ENCODE measurements around the gene AGFG2. TPM values are rescaled to one million over a fixed set of nuclear protein-coding genes. Genes with fewer than 3 reads are reported as not detected.

The AGFG2 gene
- total RNA-seq, 1 donor from 2014 or later = 10.3 TPM

GRCh38 chr7:100543586-100543985 lies 4.6 kb downstream of the AGFG2 start:
- TF ChIP-seq, protein P1, sequence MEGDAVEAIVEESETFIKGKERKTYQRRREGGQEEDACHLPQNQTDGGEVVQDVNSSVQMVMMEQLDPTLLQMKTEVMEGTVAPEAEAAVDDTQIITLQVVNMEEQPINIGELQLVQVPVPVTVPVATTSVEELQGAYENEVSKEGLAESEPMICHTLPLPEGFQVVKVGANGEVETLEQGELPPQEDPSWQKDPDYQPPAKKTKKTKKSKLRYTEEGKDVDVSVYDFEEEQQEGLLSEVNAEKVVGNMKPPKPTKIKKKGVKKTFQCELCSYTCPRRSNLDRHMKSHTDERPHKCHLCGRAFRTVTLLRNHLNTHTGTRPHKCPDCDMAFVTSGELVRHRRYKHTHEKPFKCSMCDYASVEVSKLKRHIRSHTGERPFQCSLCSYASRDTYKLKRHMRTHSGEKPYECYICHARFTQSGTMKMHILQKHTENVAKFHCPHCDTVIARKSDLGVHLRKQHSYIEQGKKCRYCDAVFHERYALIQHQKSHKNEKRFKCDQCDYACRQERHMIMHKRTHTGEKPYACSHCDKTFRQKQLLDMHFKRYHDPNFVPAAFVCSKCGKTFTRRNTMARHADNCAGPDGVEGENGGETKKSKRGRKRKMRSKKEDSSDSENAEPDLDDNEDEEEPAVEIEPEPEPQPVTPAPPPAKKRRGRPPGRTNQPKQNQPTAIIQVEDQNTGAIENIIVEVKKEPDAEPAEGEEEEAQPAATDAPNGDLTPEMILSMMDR (IDR thresholded peaks at IDR 0.05; ENCODE audit: unreplicated experiment) = no peak
- no peak overlapping the region for H3K27ac Mint-ChIP-seq
- no peak overlapping the region for H3K4me3 Mint-ChIP-seq (ENCODE audit: low read depth)
- H3K4me1 Mint-ChIP-seq (ENCODE audit: low read depth) = peaks cover 54% of the 10 kb centered on the region
- no peaks in the 10 kb centered on the region for H3K36me3 Mint-ChIP-seq (ENCODE audit: insufficient read depth)
- no peak for DNase-seq (ENCODE audit: low spot score, unreplicated experiment)
- no peaks in the 10 kb centered on the region for H3K27me3 Mint-ChIP-seq
- no peaks in the 10 kb centered on the region for H3K9me3 Mint-ChIP-seq (ENCODE audit: low read depth)

GRCh38 chr7:100544386-100544785 lies 5.4 kb downstream of the AGFG2 start:
- peaks cover 50% of the 10 kb centered on the region for H3K4me1 Mint-ChIP-seq (ENCODE audit: low read depth)
- no peaks in the 10 kb centered on the region for H3K9me3 Mint-ChIP-seq (ENCODE audit: low read depth)
- TF ChIP-seq, protein P1 (IDR thresholded peaks at IDR 0.05; ENCODE audit: unreplicated experiment) = no peak
- H3K27ac Mint-ChIP-seq = peak overlapping the region; percentile 92
- no peaks in the 10 kb centered on the region for H3K36me3 Mint-ChIP-seq (ENCODE audit: insufficient read depth)
- no peak for DNase-seq (ENCODE audit: low spot score, unreplicated experiment)
- H3K4me3 Mint-ChIP-seq (ENCODE audit: low read depth) = no peak overlapping the region
- no peaks in the 10 kb centered on the region for H3K27me3 Mint-ChIP-seq

DNA sequence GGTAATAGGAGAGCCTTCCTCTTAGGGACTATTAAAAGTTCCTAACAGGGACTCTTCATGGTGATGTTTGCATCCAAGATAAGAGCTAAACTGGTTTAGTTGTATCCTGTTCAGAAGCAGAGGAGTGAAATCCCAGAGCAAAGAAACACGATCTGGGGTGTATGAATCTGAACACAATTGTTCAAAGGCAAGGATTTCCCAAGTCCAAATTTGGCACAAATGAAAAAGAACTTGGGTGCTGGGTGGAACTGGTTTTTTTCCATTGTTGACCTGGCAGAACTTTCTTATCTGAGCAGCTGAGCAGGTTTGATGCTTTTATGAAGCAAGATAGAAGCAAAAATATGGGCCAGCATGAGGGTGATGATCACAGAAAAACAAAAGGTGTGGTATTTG lies 6.0 kb downstream of the AGFG2 start:
- DNase-seq (ENCODE audit: low spot score, unreplicated experiment) = no peak
- Mint-ChIP-seq H3K4me3 (ENCODE audit: low read depth) (no peak overlapping the region), H3K4me1 (ENCODE audit: low read depth) (peaks cover 46% of the 10 kb centered on the region)

DNA sequence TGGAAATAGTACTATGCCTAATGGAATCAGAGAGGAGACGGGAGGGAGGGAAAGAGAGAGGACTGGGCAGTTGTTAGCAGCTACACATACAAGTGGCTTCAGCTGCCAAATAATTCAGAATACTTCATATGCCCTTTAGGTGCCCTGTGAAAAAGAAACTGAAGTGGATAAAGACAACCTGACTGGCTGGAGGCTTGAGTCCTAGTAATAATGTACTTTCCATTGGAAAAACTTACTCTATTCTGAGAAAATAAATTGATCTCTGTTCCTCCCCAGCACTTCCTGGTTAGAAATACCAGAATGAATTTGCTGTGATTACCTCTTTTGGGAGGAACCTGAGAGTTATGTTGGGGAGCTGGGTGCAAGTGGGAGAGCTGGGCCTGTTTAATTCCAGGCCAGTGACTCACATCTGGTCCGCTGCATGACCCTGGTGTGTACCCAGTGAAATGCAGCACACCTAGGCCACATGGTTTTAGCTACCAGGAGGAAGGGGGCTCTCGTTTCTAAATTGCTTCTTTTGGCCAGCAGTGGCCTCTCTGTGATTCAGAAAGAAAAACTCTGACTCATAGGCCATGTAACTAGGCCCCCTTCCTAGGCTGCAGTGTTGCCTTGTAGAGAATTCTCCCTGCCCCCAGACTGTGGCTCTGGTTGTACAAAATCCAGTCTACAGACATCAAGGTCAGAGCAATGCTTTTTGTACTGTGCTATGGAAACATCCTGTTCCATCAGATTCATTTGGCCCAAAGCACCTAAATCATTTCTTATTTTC lies 6.5 kb downstream of the AGFG2 start:
- TF ChIP-seq, protein P1 (IDR thresholded peaks at IDR 0.05; ENCODE audit: unreplicated experiment) = no peak
- Mint-ChIP-seq H3K4me1 (ENCODE audit: low read depth) (peaks cover 42% of the 10 kb centered on the region), H3K36me3 (ENCODE audit: insufficient read depth) (peaks cover 3% of the 10 kb centered on the region), H3K9me3 (ENCODE audit: low read depth) (no peaks in the 10 kb centered on the region), H3K27ac (peak overlapping the region; percentile 92), H3K4me3 (ENCODE audit: low read depth) (no peak overlapping the region), H3K27me3 (no peaks in the 10 kb centered on the region)
- DNase-seq (ENCODE audit: low spot score, unreplicated experiment) = no peak

More for the DNA sequence above, 6.0 kb downstream of the AGFG2 start:
- no peaks in the 10 kb centered on the region for H3K9me3 Mint-ChIP-seq (ENCODE audit: low read depth)
- H3K27me3 Mint-ChIP-seq = no peaks in the 10 kb centered on the region
- no peaks in the 10 kb centered on the region for H3K36me3 Mint-ChIP-seq (ENCODE audit: insufficient read depth)
- TF ChIP-seq, protein P1 (IDR thresholded peaks at IDR 0.05; ENCODE audit: unreplicated experiment) = no peak
- H3K27ac Mint-ChIP-seq = peak overlapping the region; percentile 92

- TF ChIP-seq, protein P1 (IDR thresholded peaks at IDR 0.05; ENCODE audit: unreplicated experiment) = no peak
- Mint-ChIP-seq H3K27ac (peak overlapping the region; percentile 92), H3K36me3 (ENCODE audit: insufficient read depth) (peaks cover 4% of the 10 kb centered on the region), H3K9me3 (ENCODE audit: low read depth) (no peaks in the 10 kb centered on the region), H3K4me3 (ENCODE audit: low read depth) (no peak overlapping the region), H3K4me1 (ENCODE audit: low read depth) (peaks cover 42% of the 10 kb centered on the region), H3K27me3 (no peaks in the 10 kb centered on the region)
- no peak for DNase-seq (ENCODE audit: low spot score, unreplicated experiment)
These were observed 7.3 kb downstream of the AGFG2 start for GRCh38 chr7:100546129-100546925.

Measured in progenitor cell of endocrine pancreas (in vitro differentiated cells).